GM06990 (cell line): ENCODE data around the gene AK3.

ENCODE experiments used
- DNase-seq: peaks from one replicate; pipeline ENCODE4 v3.0.0-alpha.2; 2011; ENCODE audit not compliant: insufficient read length; ENCODE audit errors: extremely low read depth
- H3K27me3 ChIP-seq: replicated peaks from 2 replicates; pipeline ENCODE4 v1.6.0; 2011; ENCODE audit warnings: low read length; ENCODE audit not compliant: control insufficient read depth, insufficient read depth
- H3K36me3 ChIP-seq: 2 replicates; pipeline ENCODE4 v1.5.1; 2011; ENCODE audit warnings: low read length; ENCODE audit not compliant: control insufficient read depth, insufficient read depth
- H3K4me3 ChIP-seq: replicated peaks from 2 replicates; pipeline ENCODE4 v1.5.1; 2011; ENCODE audit warnings: low read depth, mild to moderate bottlenecking, control low read depth, low read length
- CTCF ChIP-seq: IDR thresholded peaks from 2 replicates; pipeline ENCODE4 v1.5.1; 2011; ENCODE audit warnings: low read length, control low read depth, mild to moderate bottlenecking, inconsistent platforms; ENCODE audit not compliant: insufficient read depth, poor library complexity, severe bottlenecking

AK3 gene

GRCh38 chr9:4700091-4700490, 40.9 kb downstream of the AK3 start:
- DNase-seq: no peak
- no peaks in the 10 kb centered on the region; the same call in 1 of the 2 replicates for H3K36me3 ChIP-seq

DNA sequence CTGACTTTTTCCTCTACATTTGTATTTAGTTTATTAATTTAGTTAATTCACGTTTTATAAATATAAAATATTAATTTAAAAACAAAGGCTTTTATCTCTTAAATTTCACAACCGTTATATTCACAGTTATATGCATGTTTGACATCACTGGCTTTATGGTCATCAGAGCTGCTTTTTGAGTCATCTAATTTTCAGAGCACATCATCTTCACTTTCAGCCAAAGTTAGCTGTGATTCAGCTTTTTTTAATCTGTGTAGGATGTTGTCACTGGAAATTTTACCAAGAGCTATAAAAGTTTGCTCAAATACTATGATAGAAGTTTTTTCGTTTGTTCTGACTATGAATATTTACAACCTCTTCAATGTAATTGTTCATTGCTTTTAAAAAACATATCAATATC, 49.2 kb downstream of the AK3 start:
- no peaks in the 10 kb centered on the region for H3K27me3 ChIP-seq
- TF ChIP-seq CTCF: no peak
- H3K4me3 ChIP-seq: no peak overlapping the region
- no peak for DNase-seq
- no peaks in the 10 kb centered on the region; the same call in 1 of the 2 replicates for H3K36me3 ChIP-seq

More at GRCh38 chr9:4700091-4700490, 40.9 kb downstream of the AK3 start:
- Histone ChIP-seq H3K27me3 (no peaks in the 10 kb centered on the region), H3K4me3 (no peak overlapping the region)
- no peak for TF ChIP-seq CTCF

- no peaks in the 10 kb centered on the region for H3K27me3 ChIP-seq
- peak; percentile 15 for DNase-seq
- no peak overlapping the region; the same call in 1 of the 2 replicates for H3K4me3 ChIP-seq
- peaks cover 2% of the 10 kb centered on the region; the same call in 1 of the 2 replicates for H3K36me3 ChIP-seq
- TF ChIP-seq CTCF: no peak
Observed at GRCh38 chr9:4690144-4690543, 50.9 kb downstream of the AK3 start.

DNA sequence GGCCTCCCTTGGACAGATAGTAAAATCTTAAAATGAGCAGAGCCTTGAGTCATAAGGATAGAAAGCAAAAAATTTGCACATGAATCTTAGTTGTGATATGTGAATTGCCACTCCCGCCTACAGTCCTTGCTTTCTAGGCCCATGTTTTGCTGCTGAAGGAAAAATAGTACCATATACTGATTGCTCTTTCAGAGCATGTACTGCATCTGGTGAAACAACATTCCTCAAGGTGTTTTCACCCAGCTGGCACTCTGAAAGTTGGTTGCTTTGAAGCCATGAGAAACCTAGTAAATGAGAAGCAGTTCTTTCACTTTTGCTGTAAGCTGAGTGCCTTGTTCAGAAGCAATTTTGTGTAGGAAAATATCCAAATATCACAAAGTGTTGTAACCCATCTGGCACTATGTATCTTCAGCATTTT, 51.3 kb downstream of the AK3 start:
- Histone ChIP-seq H3K27me3 (no peaks in the 10 kb centered on the region), H3K4me3 (no peak overlapping the region; the same call in 1 of the 2 replicates), H3K36me3 (peaks cover 2% of the 10 kb centered on the region; the same call in 1 of the 2 replicates)
- peak; percentile 25 for DNase-seq
- TF ChIP-seq CTCF: no peak

DNA sequence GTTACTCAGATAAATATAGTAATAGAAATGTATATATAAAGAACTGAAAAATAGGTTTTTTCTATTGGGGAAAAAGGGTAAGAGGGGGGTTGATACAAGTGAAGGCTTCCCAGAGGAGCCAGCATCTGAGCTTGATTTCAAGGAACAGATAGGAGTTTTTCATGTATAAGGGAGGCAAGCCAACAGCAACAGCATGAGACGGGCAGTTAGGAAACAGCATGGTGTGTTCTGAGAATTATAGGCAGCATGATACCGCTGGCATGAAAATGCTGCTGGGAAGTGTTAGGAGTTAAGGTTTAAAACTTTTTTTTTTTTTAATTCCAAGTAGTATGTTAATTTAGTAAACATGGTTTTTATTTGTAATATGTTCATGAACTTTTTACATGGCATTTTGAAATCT, 52.0 kb downstream of the AK3 start:
- TF ChIP-seq CTCF: no peak
- Histone ChIP-seq H3K27me3 (no peaks in the 10 kb centered on the region), H3K4me3 (no peak overlapping the region), H3K36me3 (peaks cover 2% of the 10 kb centered on the region; the same call in 1 of the 2 replicates)
- DNase-seq: no peak

- no peak for DNase-seq
- Histone ChIP-seq H3K36me3 (peaks cover 2% of the 10 kb centered on the region; the same call in 1 of the 2 replicates), H3K27me3 (no peaks in the 10 kb centered on the region), H3K4me3 (no peak overlapping the region)
- no peak for TF ChIP-seq CTCF
Observed at GRCh38 chr9:4686584-4686983, 54.4 kb downstream of the AK3 start.
